GM10266 (cell line): Measurements from ENCODE around the gene SHC1.
A peak's percentile ranks its signal among the peaks of the same experiment; 100 is the strongest.
"Not testable (repeated sequence)": the region's sequence is repeated elsewhere in the genome, so short reads cannot be mapped to it uniquely, and the experiment has no call there.

ENCODE experiments used
- DNase-seq: peaks from one replicate; pipeline ENCODE4 v3.0.0; 2012; ENCODE audit errors: extremely low spot score
- CTCF ChIP-seq: IDR thresholded peaks from 2 replicates; pipeline ENCODE4 v1.5.1; 2012; ENCODE audit warnings: mild to moderate bottlenecking, low read depth; ENCODE audit not compliant: control insufficient read depth, insufficient read depth; ENCODE audit errors: missing control alignments

Gene SHC1

GRCh38 chr1:154992721-154993571 is 22.4 kb upstream of the SHC1 start:
- no peak for TF ChIP-seq CTCF

GRCh38 chr1:154990276-154990675 is 19.7 kb upstream of the SHC1 start:
- DNase-seq: no peak
- no peak for TF ChIP-seq CTCF

More at GRCh38 chr1:154992721-154993571, 22.4 kb upstream of the SHC1 start:
- no peak for DNase-seq

GRCh38 chr1:154989195-154989860 is 18.8 kb upstream of the SHC1 start:
- no peak for DNase-seq
- no peak for TF ChIP-seq CTCF

- peak; percentile 31 for TF ChIP-seq CTCF
- no peak for DNase-seq
Measured at GRCh38 chr1:154988058-154988954, 17.8 kb upstream of the SHC1 start.

- no peak for TF ChIP-seq CTCF
- no peak for DNase-seq
Measured at GRCh38 chr1:154987326-154987725, 16.8 kb upstream of the SHC1 start.

GRCh38 chr1:154986736-154987135 is 16.2 kb upstream of the SHC1 start:
- not testable (repeated sequence) for DNase-seq

GRCh38 chr1:154983776-154984466 is 13.4 kb upstream of the SHC1 start:
- no peak for DNase-seq

More at GRCh38 chr1:154983776-154984466, 13.4 kb upstream of the SHC1 start:
- no peak for TF ChIP-seq CTCF
